T-cell (primary cell): ENCODE data around the gene LIM2. TPM values are rescaled to one million over a fixed set of nuclear protein-coding genes. Genes with fewer than 3 reads are reported as not detected.

Experiments
- total RNA-seq, 35 experiments: library from RNA in 6 of 35; stranded (reverse) in 6 of 35; fragments of 120-200 nt in 1 of 35; gene quantifications; one replicate each; pipeline versions ENCODE4 v1.2.1 to v1.2.4 and lab custom pipeline; 2013 to 2026

Gene LIM2
- total RNA-seq, 5 donors from 2014 or later (not counting 1 experiment from before 2014, with no cell fraction given): not detected

Other genes starting within 250 kb of the LIM2 start
- gene SIGLEC7, start 245.7 kb downstream of the LIM2 start, total RNA-seq: 1 to 10 TPM in 2 of 5 donors, under 1 TPM in 2, not detected in 1; 0.30 to 3.3 (median 1.0) TPM
- under 1 TPM in 4 of 5 donors, not detected in 1; 0.23 to 0.60 (median 0.42) TPM for gene CD33, start 162.9 kb downstream of the LIM2 start, total RNA-seq
- not detected for gene SIGLECL1, start 136.9 kb downstream of the LIM2 start, total RNA-seq
- under 1 TPM in 1 of 5 donors, not detected in 4; 0.10 TPM for gene IGLON5, start 76.3 kb downstream of the LIM2 start, total RNA-seq
- gene VSIG10L, start 45.8 kb downstream of the LIM2 start, total RNA-seq: under 1 TPM; 0.18 to 0.70 (median 0.39) TPM
- gene ETFB, start 21.6 kb downstream of the LIM2 start, total RNA-seq: 10 to 100 TPM; 37.8 to 67.8 (median 61.1) TPM
- 1 to 10 TPM; 2.0 to 8.5 (median 5.8) TPM for gene CLDND2, start 19.0 kb downstream of the LIM2 start, total RNA-seq
- gene NKG7, start 15.3 kb downstream of the LIM2 start, total RNA-seq: 100 to 1,000 TPM in 4 of 5 donors, 10 to 100 TPM in 1; 42.9 to 356 (median 105) TPM
- not detected for gene C19orf84, start 2.6 kb upstream of the LIM2 start, total RNA-seq
- gene SIGLEC10, start 29.7 kb upstream of the LIM2 start, total RNA-seq: 1 to 10 TPM in 3 of 5 donors, under 1 TPM in 2; 0.67 to 6.7 (median 1.8) TPM
- not detected for gene SIGLEC8, start 70.5 kb upstream of the LIM2 start, total RNA-seq
- not detected for gene CEACAM18, start 90.6 kb upstream of the LIM2 start, total RNA-seq
- gene SIGLEC12, start 113.8 kb upstream of the LIM2 start, total RNA-seq: not detected
- gene SIGLEC6, start 143.7 kb upstream of the LIM2 start, total RNA-seq: under 1 TPM in 4 of 5 donors, not detected in 1; 0.23 to 0.79 (median 0.64) TPM
- 10 to 100 TPM in 3 of 5 donors, 1 to 10 TPM in 2; 6.7 to 16.8 (median 12.3) TPM for gene ZNF175, start 183.3 kb upstream of the LIM2 start, total RNA-seq
- gene SIGLEC5, start 242.4 kb upstream of the LIM2 start, total RNA-seq: under 1 TPM in 2 of 5 donors, not detected in 3; 0.16 to 0.26 TPM